ENCODE results near the gene AIPL1.

The AIPL1 gene

DNA sequence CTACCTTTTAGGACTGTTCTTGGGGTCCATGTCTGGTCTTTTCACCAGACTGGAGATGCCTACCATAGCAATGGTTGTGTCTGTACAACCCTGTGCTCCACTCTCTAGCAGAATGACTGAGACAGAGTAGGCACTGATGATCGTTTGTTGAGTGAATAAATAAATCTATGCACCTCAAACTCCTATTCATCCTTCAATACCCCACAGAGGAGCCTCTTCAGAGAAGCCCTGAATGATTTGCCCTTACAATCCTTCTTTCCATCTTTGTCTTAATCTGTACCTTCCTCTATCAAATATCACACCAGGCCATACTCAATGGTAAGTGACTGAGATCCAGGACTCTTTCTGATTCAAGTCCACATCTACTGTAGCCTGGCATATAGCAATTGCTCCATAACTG, 32.6 kb upstream of the AIPL1 start:
- no peak for DNase-seq (ENCODE audit: low read depth in 2 of 2)
- TF ChIP-seq, protein P1, sequence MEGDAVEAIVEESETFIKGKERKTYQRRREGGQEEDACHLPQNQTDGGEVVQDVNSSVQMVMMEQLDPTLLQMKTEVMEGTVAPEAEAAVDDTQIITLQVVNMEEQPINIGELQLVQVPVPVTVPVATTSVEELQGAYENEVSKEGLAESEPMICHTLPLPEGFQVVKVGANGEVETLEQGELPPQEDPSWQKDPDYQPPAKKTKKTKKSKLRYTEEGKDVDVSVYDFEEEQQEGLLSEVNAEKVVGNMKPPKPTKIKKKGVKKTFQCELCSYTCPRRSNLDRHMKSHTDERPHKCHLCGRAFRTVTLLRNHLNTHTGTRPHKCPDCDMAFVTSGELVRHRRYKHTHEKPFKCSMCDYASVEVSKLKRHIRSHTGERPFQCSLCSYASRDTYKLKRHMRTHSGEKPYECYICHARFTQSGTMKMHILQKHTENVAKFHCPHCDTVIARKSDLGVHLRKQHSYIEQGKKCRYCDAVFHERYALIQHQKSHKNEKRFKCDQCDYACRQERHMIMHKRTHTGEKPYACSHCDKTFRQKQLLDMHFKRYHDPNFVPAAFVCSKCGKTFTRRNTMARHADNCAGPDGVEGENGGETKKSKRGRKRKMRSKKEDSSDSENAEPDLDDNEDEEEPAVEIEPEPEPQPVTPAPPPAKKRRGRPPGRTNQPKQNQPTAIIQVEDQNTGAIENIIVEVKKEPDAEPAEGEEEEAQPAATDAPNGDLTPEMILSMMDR (IDR thresholded peaks at IDR 0.05; ENCODE audit: low read depth, low read length) = no peak
- H3K4me3 ChIP-seq (replicated peaks in 1 of 2; ENCODE audit: low read depth in 2 of 2, low read length in 2 of 2) = no peak overlapping the region

DNA sequence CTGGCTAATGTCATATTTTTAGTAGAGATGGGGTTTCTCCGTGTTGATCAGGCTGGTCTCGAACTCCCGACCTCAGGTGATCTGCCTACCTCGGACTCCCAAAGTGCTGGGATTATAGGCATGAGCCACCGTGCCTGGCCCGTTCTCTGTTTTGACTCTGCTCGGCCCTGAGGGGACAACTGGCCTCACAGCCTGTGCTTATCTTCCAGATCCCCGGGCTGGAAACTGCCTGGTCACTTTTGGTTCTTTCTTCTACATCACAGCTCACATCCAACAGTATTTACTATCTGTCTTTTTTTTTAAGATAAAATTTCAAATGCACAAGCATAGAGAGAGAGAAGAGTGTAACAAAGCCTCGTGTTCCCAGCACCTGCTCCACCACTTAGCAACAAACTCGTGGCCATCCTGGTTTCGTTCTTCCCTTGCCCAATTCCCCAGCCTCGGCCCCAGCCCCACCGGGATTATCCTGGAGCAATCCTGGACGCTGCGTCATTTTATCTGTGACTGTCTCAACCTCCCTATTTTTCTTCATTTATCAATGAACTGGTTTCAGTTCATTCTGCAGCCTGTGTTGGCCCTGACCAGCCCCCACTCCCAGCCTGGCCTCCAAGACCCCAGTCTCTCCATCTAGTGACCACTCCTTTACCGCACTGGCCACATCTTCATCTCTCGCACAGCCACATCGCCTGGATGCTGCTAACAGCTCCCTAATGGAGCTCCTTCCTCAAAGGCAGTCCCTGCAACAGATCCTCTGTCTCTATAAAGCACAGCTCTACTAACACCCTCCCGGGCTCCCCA, 30.5 kb upstream of the AIPL1 start:
- DNase-seq (ENCODE audit: low read depth in 2 of 2) = no peak
- no peak overlapping the region for H3K4me3 ChIP-seq (replicated peaks in 1 of 2; ENCODE audit: low read depth in 2 of 2, low read length in 2 of 2)
- TF ChIP-seq, protein P1 (IDR thresholded peaks at IDR 0.05; ENCODE audit: low read depth, low read length) = no peak

- no peak for DNase-seq (ENCODE audit: low read depth in 2 of 2)
- H3K4me3 ChIP-seq (replicated peaks in 1 of 2; ENCODE audit: low read depth in 2 of 2, low read length in 2 of 2) = no peak overlapping the region
- TF ChIP-seq, protein P1 (IDR thresholded peaks at IDR 0.05; ENCODE audit: low read depth, low read length) = no peak
Measured at GRCh38 chr17:6464446-6465041, 29.6 kb upstream of the AIPL1 start.

- no peak overlapping the region for H3K4me3 ChIP-seq (replicated peaks in 1 of 2; ENCODE audit: low read depth in 2 of 2, low read length in 2 of 2)
- TF ChIP-seq, protein P1 (IDR thresholded peaks at IDR 0.05; ENCODE audit: low read depth, low read length) = no peak
- no peak for DNase-seq (ENCODE audit: low read depth in 2 of 2)
Measured at GRCh38 chr17:6463616-6464445, 28.9 kb upstream of the AIPL1 start.

- DNase-seq (ENCODE audit: low read depth in 2 of 2) = no peak
- TF ChIP-seq, protein P1 (IDR thresholded peaks at IDR 0.05; ENCODE audit: low read depth, low read length) = no peak
- H3K4me3 ChIP-seq (replicated peaks in 1 of 2; ENCODE audit: low read depth in 2 of 2, low read length in 2 of 2) = no peak overlapping the region
Measured at GRCh38 chr17:6462692-6463091, 27.8 kb upstream of the AIPL1 start.

- DNase-seq (ENCODE audit: low read depth in 2 of 2) = no peak
- TF ChIP-seq, protein P1 (IDR thresholded peaks at IDR 0.05; ENCODE audit: low read depth, low read length) = no peak
- no peak overlapping the region for H3K4me3 ChIP-seq (replicated peaks in 1 of 2; ENCODE audit: low read depth in 2 of 2, low read length in 2 of 2)
Measured at GRCh38 chr17:6461792-6462524, 27.0 kb upstream of the AIPL1 start.
